Skeletal muscle tissue (tissue), 4 donors: ENCODE results near the gene NEDD4L. TPM values are rescaled to one million over a fixed set of nuclear protein-coding genes. Genes with fewer than 3 reads are reported as not detected.

ENCODE experiments used
- H3K27ac ChIP-seq: one replicate; pipeline ENCODE4 v1.7.0; 2013; ENCODE audit warnings: mild to moderate bottlenecking, low read depth, low read length, inconsistent platforms
- H3K27me3 ChIP-seq, 3 donors: one replicate each; pipeline ENCODE4 v1.7.0; 2013; ENCODE audit warnings: low read length in 3 of 3; ENCODE audit not compliant: control insufficient read depth in 3 of 3, insufficient read depth in 3 of 3
- H3K36me3 ChIP-seq, 3 donors: one replicate each; pipeline ENCODE4 v1.7.0; 2013; ENCODE audit warnings: low read length in 3 of 3; ENCODE audit not compliant: control insufficient read depth in 3 of 3, insufficient read depth in 3 of 3
- H3K4me1 ChIP-seq, 3 donors: one replicate each; pipeline ENCODE4 v1.7.0; 2013; ENCODE audit warnings: low read length in 3 of 3, mild to moderate bottlenecking in 3 of 3; ENCODE audit not compliant: control insufficient read depth in 3 of 3, insufficient read depth in 3 of 3
- H3K4me3 ChIP-seq, 3 donors: one replicate each; pipeline ENCODE4 v1.7.0; 2013; ENCODE audit warnings: low read length in 3 of 3
- H3K9ac ChIP-seq, 3 donors: one replicate each; pipeline ENCODE4 v1.7.0; 2013; ENCODE audit warnings: low read length in 3 of 3, mild to moderate bottlenecking in 3 of 3, moderate library complexity in 2 of 3, low read depth in 1 of 3
- H3K9me3 ChIP-seq, 3 donors: one replicate each; pipeline ENCODE4 v1.7.0; 2013; ENCODE audit warnings: low read length in 3 of 3; ENCODE audit not compliant: control insufficient read depth in 3 of 3
- total RNA-seq: library from RNA; depleted of rRNA; stranded (reverse); fragments of >200 nt; gene quantifications from one replicate; pipeline ENCODE4 v1.2.3, GENCODE V29; 2014
- donor health status: Osteomylitis.

Gene NEDD4L
- total RNA-seq, 1 donor from 2014 or later: 34.4 TPM

DNA sequence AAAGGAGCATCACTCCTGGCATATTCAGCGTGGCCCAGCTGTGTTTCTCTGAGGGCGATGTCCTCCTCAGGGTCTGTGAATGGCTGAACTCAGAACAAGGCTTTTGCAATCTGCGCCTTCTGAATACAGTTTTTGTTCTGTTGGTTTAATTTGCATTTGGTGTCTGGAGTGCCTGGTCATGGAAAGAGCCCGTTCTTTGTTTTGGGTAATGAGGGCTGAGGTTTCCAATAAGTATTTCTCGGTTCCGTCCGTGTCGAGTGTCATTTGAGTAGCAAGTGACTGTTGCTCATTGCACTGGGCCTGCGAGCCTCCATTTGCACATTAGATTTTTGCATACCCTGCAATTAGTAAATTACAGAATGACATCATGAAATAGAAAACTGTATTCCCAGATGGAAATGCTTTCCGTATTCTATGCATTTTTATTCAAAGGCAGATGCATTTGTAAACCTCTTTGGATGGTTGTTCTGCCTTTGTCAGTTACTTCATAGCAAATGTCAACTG, 57.3 kb downstream of the NEDD4L start:
- no peaks in the 10 kb centered on the region for H3K9me3 ChIP-seq
- no peaks in the 10 kb centered on the region for H3K27me3 ChIP-seq
- H3K4me3 ChIP-seq: no peak overlapping the region
- H3K36me3 ChIP-seq: no peaks in the 10 kb centered on the region
- H3K9ac ChIP-seq: no peak overlapping the region
- H3K4me1 ChIP-seq: peaks cover 0 to 4% (median 0%) of the 10 kb centered on the region in 3 donors
- H3K27ac ChIP-seq: no peak overlapping the region

DNA sequence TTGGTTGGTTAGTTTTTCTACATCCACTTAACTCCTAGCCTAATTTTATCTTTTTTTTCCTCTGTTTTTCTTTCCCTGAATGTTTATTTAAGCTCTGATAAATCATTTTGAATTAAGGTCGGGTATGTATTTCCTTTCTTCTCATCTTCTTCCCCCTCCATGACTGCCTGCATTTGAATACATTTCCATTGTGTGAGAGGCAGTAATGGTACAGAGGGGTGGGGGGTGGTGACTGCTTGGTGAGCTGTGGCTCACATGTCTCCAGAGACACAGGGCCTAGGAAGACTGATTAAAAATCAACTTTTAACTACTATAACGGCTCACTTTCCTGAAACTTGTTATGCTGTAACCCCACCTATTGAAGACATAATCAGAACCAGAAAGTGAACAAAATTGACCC, 58.0 kb downstream of the NEDD4L start:
- no peak overlapping the region for H3K27ac ChIP-seq
- no peaks in the 10 kb centered on the region for H3K36me3 ChIP-seq
- H3K4me3 ChIP-seq: no peak overlapping the region
- H3K9ac ChIP-seq: no peak overlapping the region
- no peaks in the 10 kb centered on the region for H3K9me3 ChIP-seq
- H3K27me3 ChIP-seq: no peaks in the 10 kb centered on the region
- H3K4me1 ChIP-seq: peaks cover 0 to 3% (median 0%) of the 10 kb centered on the region in 3 donors

DNA sequence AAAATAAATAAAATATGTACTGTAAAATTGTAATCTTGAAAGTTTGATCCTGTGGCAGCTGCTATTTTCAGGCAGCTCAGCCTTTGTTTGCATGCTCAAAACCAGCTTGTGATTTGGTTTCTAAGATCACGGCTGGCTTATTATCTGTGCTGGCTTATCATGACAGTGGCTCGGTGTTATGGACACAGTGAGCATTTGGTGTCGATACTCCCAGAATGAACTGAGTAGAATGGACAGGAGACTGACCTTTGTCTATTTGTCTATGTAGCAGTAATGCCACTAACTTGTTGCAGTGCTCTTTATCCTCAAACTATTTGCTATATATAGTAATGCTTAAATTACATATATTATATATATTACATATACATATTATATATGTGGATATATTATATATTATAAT, 58.8 kb downstream of the NEDD4L start:
- Histone ChIP-seq H3K27ac (no peak overlapping the region), H3K9me3 (no peaks in the 10 kb centered on the region), H3K27me3 (no peaks in the 10 kb centered on the region), H3K4me3 (no peak overlapping the region), H3K9ac (no peak overlapping the region), H3K36me3 (no peaks in the 10 kb centered on the region), H3K4me1 (no peaks in the 10 kb centered on the region)

DNA sequence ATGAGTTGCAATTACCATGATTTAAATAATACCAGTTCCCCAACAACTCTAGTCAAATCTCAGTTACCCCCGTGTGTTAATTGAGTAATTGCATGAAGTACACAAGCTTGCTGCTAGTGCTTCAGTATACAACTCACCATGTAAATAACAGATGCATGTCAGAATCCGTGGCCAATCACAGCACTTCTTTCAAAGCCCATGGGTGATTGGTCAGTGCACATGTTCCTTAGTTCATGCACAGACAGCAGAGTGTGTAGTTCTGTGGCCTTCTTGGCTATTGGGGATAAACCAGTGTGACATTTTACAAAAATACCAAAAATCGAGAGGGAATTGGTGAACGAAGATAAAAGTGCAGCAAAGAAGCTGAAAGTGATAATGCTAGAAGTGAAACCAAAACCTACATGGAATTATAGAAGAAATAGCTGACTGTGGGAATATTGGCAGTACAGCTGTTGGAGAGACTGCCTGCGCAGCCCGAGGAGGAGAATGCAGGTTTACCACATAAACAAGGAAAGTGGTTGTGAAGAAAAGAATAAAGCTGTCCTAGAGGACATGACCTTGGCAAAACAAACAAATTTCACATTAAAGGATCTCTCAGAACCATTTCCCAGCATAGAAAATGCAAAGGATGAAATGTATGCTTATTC, 59.4 kb downstream of the NEDD4L start:
- no peak overlapping the region for H3K9ac ChIP-seq
- H3K36me3 ChIP-seq: no peaks in the 10 kb centered on the region
- no peaks in the 10 kb centered on the region for H3K27me3 ChIP-seq
- H3K27ac ChIP-seq: no peak overlapping the region
- H3K4me3 ChIP-seq: no peak overlapping the region
- no peaks in the 10 kb centered on the region for H3K4me1 ChIP-seq
- no peaks in the 10 kb centered on the region for H3K9me3 ChIP-seq

DNA sequence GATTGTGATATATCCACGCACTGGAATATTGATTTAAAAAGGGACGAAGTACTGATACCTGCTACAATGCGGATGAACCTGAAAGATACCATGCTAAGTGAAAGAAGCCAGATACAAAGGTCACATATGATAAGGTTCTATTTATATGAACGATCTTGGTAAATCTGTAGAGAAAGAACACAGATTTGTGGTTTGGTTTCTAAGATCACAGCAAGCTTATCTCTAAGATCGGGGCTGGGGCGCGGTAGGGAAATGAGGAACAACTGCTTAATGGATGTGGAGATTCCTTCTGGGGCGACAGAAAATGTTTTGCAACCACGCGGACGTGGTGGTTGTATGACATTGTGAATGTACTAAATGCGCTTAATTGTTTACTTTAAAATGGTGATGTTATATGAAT, 60.1 kb downstream of the NEDD4L start:
- Histone ChIP-seq H3K27me3 (no peaks in the 10 kb centered on the region), H3K27ac (no peak overlapping the region), H3K9me3 (no peaks in the 10 kb centered on the region), H3K9ac (no peak overlapping the region), H3K36me3 (no peaks in the 10 kb centered on the region), H3K4me3 (no peak overlapping the region), H3K4me1 (no peaks in the 10 kb centered on the region)

DNA sequence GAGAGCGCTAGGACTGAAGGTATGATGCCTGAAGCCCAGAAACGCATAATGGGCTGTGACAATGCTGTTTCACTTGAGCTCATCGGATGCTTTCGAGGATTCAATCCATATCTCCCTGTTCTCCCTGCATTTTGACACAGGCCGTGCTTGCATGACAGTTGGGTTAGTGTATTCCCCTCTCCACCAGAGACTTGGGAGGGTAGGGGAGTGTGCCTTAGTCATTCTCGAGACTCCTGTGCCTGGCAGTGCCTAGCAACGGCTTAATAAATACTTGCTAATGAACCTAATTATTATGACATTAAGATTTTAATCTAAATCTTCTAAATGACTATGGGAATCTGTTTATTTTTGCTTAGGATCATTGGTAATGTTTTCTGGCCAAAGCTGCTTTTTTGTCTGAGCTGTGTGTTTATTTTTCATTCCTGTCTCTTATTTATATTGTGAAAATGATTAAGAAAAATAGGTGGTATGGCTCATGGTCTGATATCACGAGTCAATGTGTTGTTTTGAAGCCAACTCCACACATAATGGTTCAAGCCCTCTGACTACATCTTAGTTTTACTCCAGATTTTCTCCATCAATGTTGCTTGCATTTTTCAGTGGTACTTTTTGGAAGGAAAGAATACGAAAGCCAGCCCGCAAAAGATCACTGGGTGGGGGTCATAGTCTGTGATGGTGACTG, 61.3 kb downstream of the NEDD4L start:
- no peaks in the 10 kb centered on the region for H3K9me3 ChIP-seq
- H3K27ac ChIP-seq: no peak overlapping the region

DNA sequence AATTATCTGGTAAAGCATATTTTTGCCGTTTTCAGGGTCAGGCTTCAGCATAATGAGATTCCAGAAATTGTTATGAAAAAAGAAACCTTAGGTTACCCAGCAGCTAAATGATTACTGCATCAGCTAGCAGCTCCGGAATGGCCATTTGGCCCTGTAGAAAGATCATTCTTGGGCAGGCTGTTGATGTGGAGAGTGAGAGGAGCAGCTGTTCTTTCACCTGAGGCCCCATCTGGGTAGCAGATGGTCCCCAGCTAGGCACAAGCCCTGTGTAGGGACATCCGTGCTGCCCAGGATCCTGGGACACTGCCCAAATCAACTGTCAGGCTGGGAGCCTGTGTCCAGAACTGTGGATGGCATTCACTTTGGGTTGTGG, 61.8 kb downstream of the NEDD4L start:
- Histone ChIP-seq H3K36me3 (no peaks in the 10 kb centered on the region), H3K9me3 (no peaks in the 10 kb centered on the region), H3K9ac (no peak overlapping the region), H3K4me3 (no peak overlapping the region), H3K27me3 (no peaks in the 10 kb centered on the region), H3K4me1 (no peaks in the 10 kb centered on the region), H3K27ac (no peak overlapping the region)

More for the DNA sequence above, 61.3 kb downstream of the NEDD4L start:
- no peaks in the 10 kb centered on the region for H3K4me1 ChIP-seq
- no peaks in the 10 kb centered on the region for H3K36me3 ChIP-seq
- no peak overlapping the region for H3K9ac ChIP-seq
- no peaks in the 10 kb centered on the region for H3K27me3 ChIP-seq
- no peak overlapping the region for H3K4me3 ChIP-seq

DNA sequence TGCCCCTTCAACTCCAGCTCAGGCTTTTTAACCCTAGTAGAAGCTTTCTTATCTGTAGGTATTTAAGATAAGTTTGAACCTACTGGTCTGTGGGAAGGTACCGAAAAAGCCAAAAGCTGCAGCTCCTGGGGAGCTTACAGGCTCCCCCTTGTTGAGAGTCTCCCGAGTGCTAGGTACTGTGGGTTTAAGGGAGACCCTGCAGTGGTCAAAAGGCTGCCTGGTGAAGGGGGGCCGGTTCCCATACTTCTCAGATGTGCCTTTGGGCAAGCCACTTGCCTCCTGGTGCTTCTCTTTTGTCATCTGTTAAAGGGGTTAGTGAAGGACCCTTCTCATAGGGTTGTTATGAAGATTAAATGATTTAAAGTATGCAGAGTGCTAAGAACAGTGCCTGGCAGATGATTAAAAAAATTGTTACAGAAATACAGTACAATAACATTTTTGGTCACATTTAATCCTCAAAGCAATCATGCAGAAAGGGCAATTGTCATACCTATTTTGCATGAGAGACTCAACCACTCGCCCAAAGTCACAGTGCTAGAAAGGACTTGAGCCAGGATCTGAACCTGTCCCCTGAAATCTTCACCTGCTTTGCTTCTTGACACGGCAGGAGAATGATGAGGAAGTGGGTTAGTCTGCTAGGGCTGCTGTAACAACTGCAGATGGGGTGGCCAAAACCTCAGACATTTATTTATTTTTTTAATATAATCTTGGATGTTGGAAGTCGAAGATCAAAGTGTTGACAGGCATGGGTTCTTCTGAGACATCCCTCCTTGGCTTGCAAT, 62.5 kb downstream of the NEDD4L start:
- Histone ChIP-seq H3K9ac (no peak overlapping the region), H3K27ac (no peak overlapping the region), H3K36me3 (no peaks in the 10 kb centered on the region), H3K4me1 (no peaks in the 10 kb centered on the region), H3K9me3 (no peaks in the 10 kb centered on the region), H3K4me3 (no peak overlapping the region), H3K27me3 (no peaks in the 10 kb centered on the region)

DNA sequence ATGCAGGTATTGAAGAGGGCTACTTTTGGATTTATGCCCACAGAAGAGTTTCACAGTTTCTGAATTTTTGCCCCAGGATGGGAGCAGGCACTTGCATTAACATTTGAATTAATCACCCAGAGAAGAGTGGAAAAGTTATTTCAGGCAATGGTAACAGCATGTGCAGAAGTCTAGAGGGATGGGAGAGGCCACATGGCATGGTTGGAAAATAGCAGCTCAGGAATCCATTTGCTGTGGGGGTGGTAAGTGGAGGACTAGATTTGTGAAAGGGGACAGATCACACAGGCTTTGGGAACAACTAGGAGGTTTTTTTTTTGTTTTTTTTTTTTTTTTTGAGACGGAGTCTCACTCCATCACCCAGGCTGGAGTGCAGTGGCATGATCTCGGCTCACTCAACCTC, 65.2 kb downstream of the NEDD4L start:
- no peak overlapping the region for H3K27ac ChIP-seq
- H3K9me3 ChIP-seq: no peaks in the 10 kb centered on the region
- no peaks in the 10 kb centered on the region for H3K36me3 ChIP-seq
- H3K4me1 ChIP-seq: no peaks in the 10 kb centered on the region
- no peak overlapping the region for H3K9ac ChIP-seq
- no peaks in the 10 kb centered on the region for H3K27me3 ChIP-seq
- no peak overlapping the region for H3K4me3 ChIP-seq

DNA sequence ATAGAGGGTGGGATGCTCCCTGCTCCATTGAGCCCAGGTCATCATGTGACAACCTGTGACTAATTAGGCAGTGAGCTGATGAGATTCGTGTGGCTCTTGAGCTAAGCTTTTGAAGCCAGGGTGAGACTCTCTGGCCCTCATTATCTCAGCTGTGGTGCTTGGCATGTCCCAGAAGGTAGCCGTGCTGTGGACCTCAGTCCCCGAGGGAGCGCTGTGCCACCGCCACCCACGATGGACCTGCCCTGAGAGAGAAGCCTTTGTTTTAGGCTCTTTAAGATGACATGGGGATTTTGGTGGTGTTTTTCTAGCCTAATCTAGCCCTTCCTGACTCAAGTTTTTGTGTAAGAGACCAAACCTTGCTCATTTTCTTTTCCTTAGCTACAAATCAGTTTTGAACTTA, 66.4 kb downstream of the NEDD4L start:
- no peaks in the 10 kb centered on the region for H3K9me3 ChIP-seq
- H3K27me3 ChIP-seq: no peaks in the 10 kb centered on the region
- H3K4me1 ChIP-seq: no peaks in the 10 kb centered on the region

More for the DNA sequence above, 66.4 kb downstream of the NEDD4L start:
- Histone ChIP-seq H3K4me3 (no peak overlapping the region), H3K27ac (no peak overlapping the region), H3K9ac (no peak overlapping the region), H3K36me3 (no peaks in the 10 kb centered on the region)
